A673 (cell line): Measurements from ENCODE around the gene KRT14.

ENCODE experiments used
- CTCF ChIP-seq: fragments of 300-800, 200-600 bp; sonication (generic); conservative IDR thresholded peaks from 2 replicates; pipeline ENCODE4 v1.5.1; 2017; ENCODE audit warnings: low read depth, mild to moderate bottlenecking, antibody characterized with exemption, low read length, moderate library complexity, mixed read lengths
- EZH2 ChIP-seq: fragments of 200-600 bp; sonication (generic); IDR thresholded peaks from 2 replicates; pipeline ENCODE4 v1.6.1; 2017; ENCODE audit warnings: borderline replicate concordance, low read depth, mild to moderate bottlenecking, mixed read lengths, antibody characterized with exemption, low read length; ENCODE audit not compliant: poor library complexity, severe bottlenecking

- TF ChIP-seq CTCF (no peak), EZH2 (no peak)
Measured at GRCh38 chr17:41583137-41584127, 3.3 kb downstream of the KRT14 start.
